ENCODE measurements around the gene CHAT.

DNA sequence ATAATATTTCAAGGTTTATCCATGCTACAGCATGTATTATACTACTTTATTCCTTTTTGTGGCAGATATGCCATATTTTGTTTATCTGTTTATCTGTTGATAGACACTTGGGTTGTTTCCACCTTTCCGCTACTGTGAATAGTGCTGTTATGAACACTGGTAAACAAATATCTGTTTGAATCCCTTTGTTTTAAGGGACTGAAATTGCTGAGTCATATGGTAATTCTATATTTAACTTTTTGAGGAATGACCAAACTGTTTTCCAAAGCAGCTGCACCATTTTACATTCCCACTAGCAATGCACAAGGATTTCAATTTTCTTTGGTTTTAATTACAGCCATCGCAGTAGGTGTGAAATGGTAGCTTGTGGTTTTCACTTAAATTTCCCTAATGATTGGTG lies 69.0 kb downstream of the CHAT start:
- TF ChIP-seq EHMT2 (IDR thresholded peaks at IDR 0.05; ENCODE audit: low read depth) (no peak), POLR2A (IDR thresholded peaks at IDR 0.05; ENCODE audit: low read length) (no peak), EP300 (IDR thresholded peaks at IDR 0.05) (no peak), JUN (IDR thresholded peaks at IDR 0.05) (no peak), CEBPB (IDR thresholded peaks at IDR 0.05) (no peak), POLR2AphosphoS2 (conservative IDR thresholded peaks at IDR 0.05; ENCODE audit: low read length) (no peak), CBX8 (IDR thresholded peaks at IDR 0.05) (no peak), JUNB (IDR thresholded peaks at IDR 0.05) (no peak)
- TF ChIP-seq, protein P1, sequence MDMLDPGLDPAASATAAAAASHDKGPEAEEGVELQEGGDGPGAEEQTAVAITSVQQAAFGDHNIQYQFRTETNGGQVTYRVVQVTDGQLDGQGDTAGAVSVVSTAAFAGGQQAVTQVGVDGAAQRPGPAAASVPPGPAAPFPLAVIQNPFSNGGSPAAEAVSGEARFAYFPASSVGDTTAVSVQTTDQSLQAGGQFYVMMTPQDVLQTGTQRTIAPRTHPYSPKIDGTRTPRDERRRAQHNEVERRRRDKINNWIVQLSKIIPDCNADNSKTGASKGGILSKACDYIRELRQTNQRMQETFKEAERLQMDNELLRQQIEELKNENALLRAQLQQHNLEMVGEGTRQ (IDR thresholded peaks at IDR 0.05): no peak
- TF ChIP-seq, protein P2, sequence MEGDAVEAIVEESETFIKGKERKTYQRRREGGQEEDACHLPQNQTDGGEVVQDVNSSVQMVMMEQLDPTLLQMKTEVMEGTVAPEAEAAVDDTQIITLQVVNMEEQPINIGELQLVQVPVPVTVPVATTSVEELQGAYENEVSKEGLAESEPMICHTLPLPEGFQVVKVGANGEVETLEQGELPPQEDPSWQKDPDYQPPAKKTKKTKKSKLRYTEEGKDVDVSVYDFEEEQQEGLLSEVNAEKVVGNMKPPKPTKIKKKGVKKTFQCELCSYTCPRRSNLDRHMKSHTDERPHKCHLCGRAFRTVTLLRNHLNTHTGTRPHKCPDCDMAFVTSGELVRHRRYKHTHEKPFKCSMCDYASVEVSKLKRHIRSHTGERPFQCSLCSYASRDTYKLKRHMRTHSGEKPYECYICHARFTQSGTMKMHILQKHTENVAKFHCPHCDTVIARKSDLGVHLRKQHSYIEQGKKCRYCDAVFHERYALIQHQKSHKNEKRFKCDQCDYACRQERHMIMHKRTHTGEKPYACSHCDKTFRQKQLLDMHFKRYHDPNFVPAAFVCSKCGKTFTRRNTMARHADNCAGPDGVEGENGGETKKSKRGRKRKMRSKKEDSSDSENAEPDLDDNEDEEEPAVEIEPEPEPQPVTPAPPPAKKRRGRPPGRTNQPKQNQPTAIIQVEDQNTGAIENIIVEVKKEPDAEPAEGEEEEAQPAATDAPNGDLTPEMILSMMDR (IDR thresholded peaks at IDR 0.05): no peak
- TF ChIP-seq, protein P3, sequence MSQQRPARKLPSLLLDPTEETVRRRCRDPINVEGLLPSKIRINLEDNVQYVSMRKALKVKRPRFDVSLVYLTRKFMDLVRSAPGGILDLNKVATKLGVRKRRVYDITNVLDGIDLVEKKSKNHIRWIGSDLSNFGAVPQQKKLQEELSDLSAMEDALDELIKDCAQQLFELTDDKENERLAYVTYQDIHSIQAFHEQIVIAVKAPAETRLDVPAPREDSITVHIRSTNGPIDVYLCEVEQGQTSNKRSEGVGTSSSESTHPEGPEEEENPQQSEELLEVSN (IDR thresholded peaks at IDR 0.05; ENCODE audit: borderline replicate concordance, low read depth): no peak

All from A549 (cell line).